ENCODE results near the gene SAMD15. TPM values are rescaled to one million over a fixed set of nuclear protein-coding genes. Genes with fewer than 3 reads are reported as not detected.

The SAMD15 gene
- total and polyA plus RNA-seq, 4 donors = 0.10 to 0.50 (median 0.19) TPM; not detected in 1

- no peak for DNase-seq (ENCODE audit: low spot score)
- Histone ChIP-seq H3K36me3 (ENCODE audit: control insufficient read depth in 4 of 4, insufficient read depth in 3 of 4, low read depth in 1 of 4, low read length in 3 of 4) (peaks cover 18 to 59% (median 52%) of the 10 kb centered on the region in 4 donors), H3K27me3 (ENCODE audit: control insufficient read depth in 4 of 4, insufficient read depth in 4 of 4, low read length in 3 of 4) (no peaks in the 10 kb centered on the region), H3K9ac (ENCODE audit: low read depth in 1 of 2, low read length in 2 of 2) (no peak within 1 kb of the TSS), H3K27ac (ENCODE audit: low read depth in 1 of 2, low read length in 2 of 2) (no peak within 1 kb of the TSS), H3K4me3 (ENCODE audit: low read depth in 1 of 3, low read length in 3 of 3) (no peak within 1 kb of the TSS), H3K4me1 (ENCODE audit: control insufficient read depth in 4 of 4, insufficient read depth in 4 of 4, low read length in 3 of 4) (no peaks in the 10 kb centered on the region), H3K9me3 (ENCODE audit: control insufficient read depth in 4 of 4, low read length in 3 of 4) (peaks cover 0 to 5% (median 3%) of the 10 kb centered on the region in 4 donors)
- TF ChIP-seq REST (IDR thresholded peaks at IDR 0.05) = no peak
- TF ChIP-seq RXRA (IDR thresholded peaks at IDR 0.05) = no peak
- no peak for TF ChIP-seq MAX (IDR thresholded peaks at IDR 0.05)
- TF ChIP-seq HNF4A (conservative IDR thresholded peaks at IDR 0.05) = no peak
- no peak for TF ChIP-seq SP1 (IDR thresholded peaks at IDR 0.05)
- TF ChIP-seq JUND (IDR thresholded peaks at IDR 0.05) = no peak
- TF ChIP-seq CTCF (IDR thresholded peaks at IDR 0.05; ENCODE audit: low read depth, low read length, missing input control) = no peak
- no peak for TF ChIP-seq FOXA2 (IDR thresholded peaks at IDR 0.05)
- no peak for TF ChIP-seq ATF3 (IDR thresholded peaks at IDR 0.05)
- no peak for TF ChIP-seq RAD21 (IDR thresholded peaks at IDR 0.05)
- TF ChIP-seq ZBTB33 (IDR thresholded peaks at IDR 0.05) = no peak
- no peak for TF ChIP-seq FOXA1 (IDR thresholded peaks at IDR 0.05)
- TF ChIP-seq TAF1 (conservative IDR thresholded peaks at IDR 0.05) = no peak
- TF ChIP-seq EGR1 (IDR thresholded peaks at IDR 0.05; ENCODE audit: low read depth in 2 of 2) = no peak
- no peak for TF ChIP-seq GABPA (IDR thresholded peaks at IDR 0.05 in 1 of 2, conservative IDR thresholded peaks at IDR 0.05 in 1 of 2)
- TF ChIP-seq HNF4G (IDR thresholded peaks at IDR 0.05) = no peak
- no peak for TF ChIP-seq YY1 (IDR thresholded peaks at IDR 0.05)
- 100% methylated on average over 1 of the region's 1 CpG for WGBS
These were observed 46.2 kb downstream of the SAMD15 start, which contains the start of gene NOXRED1 for GRCh38 chr14:77423423-77423822. TSS of gene NOXRED1 (minus strand) at chr14:77423523. CDS start at chr14:77422889, 634 bp downstream.
